NCI-H526 (cell line): ENCODE measurements around the gene TTR.
A peak's percentile ranks its signal among the peaks of the same experiment; 100 is the strongest.

Source experiments
- DNase-seq, 2 experiments: peaks; one replicate each; lab custom pipeline; 2025; lab: John Stamatoyannopoulos, UW

Gene TTR

DNA sequence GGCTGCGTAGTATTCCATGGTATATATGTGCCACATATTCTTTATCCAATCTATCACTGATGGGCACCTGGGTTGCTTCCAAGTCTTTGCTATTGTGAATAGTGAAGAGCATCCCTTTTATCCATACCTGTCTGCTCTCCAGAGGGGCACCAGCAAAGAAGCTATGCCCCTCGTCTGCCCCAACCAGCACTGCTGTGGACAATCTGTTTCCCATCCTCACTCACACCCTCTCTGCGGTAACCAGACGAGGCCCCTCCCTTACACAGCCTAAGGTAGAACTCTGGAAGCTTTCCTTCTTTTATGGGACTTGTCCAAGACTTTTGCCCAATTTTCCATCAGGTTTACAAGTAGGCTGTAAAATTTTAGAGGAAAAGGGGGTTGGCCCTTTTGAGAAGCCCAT is 24.9 kb downstream of the TTR start:
- no peak for DNase-seq

DNA sequence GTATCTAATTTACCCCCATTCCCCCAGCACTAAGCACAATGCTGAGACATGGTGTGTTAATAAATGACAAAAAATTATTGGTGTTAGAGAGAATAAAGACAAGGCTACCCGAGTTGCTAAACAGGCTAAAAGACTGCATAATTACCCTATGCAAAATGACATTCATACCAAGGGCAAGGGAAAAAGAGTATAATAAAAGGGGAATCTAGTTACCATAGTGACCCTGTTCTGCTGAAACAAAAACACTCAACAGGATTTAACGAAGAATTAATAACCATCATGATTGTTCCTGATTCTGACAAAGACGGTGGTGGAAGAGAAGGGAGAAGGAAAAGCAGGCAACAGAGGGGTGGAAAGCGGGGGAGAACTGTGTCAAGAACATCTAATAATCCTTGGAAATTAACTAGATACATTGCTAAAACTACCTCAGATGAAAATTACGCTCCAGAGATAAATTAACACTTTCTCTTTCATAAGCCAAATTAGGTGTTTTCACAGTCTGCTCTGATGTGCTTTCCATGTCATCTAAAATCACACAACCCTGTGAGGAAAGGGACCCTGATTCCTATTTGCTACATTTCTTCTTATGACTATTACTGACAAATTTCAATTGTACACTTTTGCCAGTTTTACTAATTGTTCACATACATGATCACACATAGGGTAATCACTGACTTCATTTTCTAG is 25.5 kb downstream of the TTR start:
- peak; percentile 14 to 36 for DNase-seq

DNA sequence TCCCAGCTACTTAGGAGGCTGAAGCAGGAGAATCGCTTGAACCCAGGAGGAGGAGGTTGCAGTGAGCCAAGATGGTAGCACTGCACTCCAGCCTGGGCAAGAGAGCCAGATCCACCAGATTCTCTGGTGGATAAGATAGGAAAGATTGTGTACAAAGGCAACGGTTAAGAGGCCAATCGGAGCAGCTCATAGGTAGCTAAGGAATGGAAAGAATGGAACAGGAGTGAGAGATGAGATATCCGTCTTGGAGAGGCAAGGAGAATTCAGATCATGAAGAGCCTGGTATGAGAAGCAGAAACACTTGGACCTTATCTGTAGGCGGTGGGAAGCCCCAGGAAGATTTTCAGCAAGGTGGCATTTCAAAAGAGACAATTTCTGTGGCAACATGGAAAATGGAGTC is 27.1 kb downstream of the TTR start:
- no peak for DNase-seq

DNA sequence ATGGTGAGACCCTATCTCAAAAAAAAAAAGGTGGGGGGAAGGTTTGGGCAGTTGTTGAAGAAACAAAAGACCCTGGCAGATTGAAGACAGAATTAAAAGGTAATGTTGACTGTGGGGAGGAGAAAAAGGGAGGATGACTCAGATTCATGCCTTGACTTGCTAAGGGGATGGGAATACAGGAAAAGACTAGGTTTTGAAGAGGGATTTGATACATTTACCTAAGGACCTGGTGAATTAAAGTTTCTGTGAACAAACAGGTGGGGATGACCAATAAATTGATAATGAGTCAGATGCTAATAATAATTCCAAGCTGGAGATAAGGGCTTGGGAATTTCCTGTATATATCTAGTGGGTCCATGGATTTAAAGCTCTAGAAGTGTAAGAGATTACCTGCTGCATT is 27.6 kb downstream of the TTR start:
- no peak for DNase-seq

DNA sequence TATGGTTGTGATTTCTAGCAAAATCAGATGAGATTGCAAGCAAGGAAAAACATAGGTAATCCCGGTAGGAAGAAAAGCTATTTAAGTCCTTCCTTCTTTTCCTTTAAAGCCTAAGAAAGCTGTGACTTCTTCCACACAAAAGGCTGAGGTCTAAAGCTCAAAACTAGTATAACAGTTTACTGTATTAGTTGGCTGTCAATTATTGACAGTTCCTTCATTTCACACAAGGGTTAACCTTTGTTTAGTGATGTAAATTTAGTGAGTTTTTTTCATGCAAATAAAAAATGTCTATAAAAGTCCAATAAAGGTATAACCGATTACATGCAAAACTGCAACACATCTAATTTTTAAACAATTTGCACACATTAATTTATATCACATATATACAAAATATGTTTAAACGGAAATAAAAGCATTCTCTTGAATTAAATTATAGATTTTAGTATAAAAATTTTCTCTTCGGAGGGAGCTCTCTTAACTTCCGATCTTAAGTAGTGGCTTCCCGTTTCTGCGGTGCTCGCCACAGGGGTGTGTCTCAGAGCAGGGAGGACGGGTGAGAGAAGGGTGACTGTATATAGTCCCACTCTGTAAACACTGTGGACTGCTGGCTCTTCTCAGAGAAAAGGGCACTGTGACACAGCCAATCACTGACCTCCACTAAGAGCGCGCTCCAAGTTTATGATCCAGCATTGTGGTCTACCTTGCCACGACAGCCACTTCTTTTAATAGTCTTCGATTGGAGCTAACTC is 33.4 kb downstream of the TTR start:
- DNase-seq = peak; percentile 38 to 40

DNA sequence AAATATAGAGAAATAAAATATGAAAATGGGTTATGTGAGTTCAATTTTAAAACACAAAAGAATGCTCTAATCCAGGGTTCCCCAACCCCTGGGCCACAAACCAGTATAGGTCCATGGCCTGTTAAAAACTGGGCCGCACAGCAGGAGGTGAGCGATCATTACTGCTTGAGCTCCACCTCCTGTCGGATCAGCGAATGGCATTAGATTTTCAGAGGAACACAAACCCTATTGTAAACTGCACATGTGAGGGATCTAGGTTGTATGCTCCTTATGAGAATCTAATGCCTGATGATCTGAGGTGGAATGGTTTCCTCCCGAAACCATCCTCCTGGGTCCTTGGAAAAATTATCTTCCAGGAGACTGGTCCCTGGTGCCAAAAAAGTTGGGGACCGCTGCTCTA is 34.7 kb downstream of the TTR start:
- DNase-seq = no peak

DNA sequence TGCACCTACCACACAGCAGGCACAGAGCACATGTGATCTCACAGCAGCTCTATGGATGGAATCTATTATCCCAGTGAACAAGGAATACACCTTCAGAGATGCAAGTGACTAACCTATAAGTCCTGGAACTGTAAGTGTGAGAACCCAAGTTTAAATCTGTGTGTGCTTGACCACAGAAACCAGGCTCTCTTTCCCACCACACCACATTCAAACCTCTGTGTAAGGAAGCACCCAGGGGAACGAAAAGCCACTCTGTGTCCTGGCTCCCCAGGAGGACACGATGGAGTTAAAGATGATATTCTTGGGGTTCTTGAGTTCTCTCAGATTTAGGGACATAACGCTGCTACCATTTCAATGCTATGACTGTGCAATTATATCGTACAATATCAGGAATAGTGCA is 38.9 kb downstream of the TTR start:
- no peak for DNase-seq

DNA sequence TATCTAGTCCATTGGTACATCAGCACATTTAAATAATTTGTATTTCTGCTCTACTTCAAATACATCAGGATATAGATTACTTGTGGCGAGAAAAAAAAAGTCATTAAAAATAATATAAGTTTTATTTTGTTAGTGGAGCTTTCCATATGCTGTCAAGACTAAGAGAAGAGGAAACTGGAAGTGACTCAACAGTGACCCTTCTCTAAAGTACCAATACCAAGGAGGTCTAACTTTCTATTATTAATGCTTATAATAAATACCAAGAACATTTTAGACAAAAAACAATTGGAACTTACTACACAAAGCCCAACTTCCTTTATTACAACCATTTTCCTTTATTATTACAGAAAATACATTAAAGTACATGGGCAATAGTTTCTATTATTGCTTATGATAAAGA is 39.8 kb downstream of the TTR start:
- DNase-seq = no peak

DNA sequence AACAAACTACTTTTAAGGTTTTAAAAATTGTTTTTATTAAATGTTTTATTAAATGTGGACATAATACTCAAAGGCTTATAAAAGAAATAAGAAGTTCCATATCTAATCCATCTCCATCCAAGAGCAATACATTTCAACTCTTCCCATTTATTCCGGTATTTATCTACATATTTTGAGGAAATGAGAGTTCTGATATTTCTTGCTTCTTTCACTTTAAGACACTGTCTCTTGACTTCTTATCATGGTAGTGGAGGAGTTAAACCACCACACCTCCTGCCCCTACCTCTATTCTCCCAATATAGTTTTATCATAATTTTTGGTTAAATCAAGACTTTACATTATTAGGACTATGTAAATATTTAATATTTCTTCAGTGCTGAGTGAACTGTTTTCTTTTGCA is 40.7 kb downstream of the TTR start:
- DNase-seq = no peak

DNA sequence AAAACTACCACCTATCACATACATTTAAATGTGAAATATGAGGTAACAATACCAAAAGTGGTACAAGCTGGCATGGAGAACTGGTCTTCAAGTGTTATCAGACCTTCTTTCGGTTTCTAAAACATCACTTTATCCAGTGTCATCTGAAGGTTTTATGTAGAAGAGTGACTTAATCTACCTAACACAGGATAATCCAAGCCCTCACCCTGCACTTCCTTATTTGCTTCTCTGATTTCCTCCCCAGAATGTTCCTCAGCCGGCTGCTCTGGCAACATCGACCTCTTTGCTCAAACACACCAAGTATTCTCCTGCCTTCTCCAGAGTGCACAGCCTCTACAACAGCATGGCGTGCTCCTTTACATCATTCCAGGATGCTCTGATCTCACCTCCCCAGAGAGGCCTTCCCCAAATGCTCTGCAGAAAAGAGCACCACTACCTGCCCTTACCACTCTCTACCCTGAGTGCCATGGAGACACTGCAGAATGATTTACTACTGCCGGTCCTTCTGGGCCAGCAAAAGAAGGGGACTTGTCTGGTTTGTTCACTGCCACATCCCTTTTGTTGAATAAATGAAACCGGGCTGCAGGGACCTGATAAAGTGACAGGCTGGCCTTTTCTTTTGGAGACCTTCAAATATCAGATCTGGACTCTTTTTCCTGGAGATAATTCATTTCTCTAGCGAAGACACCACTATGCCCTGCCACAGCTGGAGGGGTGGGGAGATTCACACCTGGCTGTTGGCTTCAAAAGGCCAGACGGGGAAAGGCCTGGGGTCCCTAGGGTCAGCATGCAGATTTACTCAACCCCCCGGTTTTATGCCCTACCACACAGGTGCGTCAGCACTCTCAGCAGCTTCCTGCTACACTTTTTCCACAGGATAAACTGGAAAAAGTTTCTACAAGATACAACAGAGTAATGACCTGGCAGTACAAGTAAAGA is 42.0 kb downstream of the TTR start:
- DNase-seq = no peak

DNA sequence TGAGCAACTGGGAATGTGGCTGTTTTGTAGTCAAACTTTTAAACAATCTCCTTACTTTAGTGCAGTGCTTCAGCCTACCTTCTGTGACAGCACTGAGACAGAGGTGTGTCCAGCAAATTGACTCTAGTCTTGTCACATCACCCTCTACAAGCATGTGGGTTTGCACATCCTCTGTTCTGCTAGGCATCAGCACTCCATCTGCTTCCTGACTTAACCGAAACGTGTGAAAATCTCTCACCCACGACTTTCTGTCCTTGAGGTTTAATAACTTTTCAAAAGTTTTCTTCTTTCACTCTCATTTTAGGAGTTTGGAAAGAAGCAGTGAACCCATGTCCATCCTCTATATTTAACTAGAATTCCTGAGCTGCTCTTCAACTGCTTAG is 42.6 kb downstream of the TTR start:
- no peak for DNase-seq

DNA sequence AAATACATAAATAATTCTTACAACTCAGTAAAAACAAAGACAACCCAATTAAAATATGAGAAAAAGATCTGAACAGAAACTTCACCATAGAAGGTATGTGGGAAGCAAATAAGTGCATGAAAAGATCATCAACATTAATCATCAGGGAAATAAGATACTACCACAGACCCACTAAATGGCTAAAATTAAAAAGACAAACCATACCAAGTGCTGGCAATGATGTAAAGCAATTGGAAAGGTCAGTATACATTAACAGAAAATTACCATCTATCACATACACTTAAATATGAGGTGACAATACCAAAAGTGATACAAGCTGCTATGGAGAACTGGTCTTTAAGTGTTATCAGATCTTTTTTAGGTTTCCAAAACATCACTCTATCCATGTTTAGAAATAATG is 44.7 kb downstream of the TTR start:
- DNase-seq = no peak

DNA sequence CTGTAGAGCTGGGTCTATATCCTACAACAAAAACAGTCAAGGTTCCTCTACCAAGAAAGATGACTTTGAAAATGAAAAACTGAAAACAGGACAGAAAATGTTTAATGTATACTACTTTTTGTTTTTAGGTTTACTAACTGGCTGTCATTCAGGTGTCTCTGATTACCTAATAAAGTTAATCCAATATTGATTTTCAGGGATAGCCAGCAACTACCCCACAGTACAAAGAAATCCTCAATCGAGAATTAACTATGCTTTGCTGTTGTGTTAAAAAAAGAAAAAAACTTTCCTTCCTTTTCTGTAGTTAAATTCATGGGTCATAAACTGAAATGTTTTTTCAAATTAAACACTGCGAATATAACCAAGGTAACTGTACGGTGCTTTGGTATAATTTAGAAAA is 45.8 kb downstream of the TTR start:
- no peak for DNase-seq

DNA sequence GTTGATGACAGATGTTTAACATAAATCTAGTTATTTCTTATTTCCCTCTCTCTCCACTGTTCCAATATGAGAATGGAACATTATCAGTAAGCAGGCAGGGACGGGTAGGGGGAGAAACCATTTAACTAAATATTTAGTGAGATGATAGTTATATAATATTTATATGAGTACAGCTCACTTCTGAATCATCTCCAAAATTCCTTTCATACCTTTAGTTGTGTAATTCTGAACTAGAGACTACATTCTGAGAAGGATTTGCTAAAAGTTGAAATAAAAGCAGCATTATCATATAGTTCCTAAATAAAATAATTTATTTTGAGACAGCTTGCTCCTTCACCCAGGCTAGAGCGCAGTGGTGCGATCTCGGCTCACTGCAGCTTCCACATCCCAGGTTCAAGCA is 51.3 kb downstream of the TTR start:
- DNase-seq = no peak

DNA sequence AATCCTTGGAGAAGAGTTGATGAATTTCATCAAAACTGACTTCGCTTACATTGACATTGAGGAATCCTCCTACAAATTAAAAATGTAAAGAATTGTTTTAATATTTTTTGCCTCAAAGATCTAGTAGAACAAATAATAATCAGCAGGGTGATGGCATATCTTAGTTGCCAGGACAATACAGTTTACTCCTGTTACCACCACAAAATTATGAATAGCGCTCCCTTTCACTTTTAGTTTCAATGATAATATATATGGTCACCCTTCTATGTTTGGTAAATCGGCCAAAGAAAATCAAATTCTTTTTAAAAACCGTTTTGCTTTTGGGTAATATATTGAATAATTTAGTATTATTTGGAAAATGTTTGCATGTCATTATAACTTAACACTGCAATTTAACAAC is 53.7 kb downstream of the TTR start:
- DNase-seq = no peak

DNA sequence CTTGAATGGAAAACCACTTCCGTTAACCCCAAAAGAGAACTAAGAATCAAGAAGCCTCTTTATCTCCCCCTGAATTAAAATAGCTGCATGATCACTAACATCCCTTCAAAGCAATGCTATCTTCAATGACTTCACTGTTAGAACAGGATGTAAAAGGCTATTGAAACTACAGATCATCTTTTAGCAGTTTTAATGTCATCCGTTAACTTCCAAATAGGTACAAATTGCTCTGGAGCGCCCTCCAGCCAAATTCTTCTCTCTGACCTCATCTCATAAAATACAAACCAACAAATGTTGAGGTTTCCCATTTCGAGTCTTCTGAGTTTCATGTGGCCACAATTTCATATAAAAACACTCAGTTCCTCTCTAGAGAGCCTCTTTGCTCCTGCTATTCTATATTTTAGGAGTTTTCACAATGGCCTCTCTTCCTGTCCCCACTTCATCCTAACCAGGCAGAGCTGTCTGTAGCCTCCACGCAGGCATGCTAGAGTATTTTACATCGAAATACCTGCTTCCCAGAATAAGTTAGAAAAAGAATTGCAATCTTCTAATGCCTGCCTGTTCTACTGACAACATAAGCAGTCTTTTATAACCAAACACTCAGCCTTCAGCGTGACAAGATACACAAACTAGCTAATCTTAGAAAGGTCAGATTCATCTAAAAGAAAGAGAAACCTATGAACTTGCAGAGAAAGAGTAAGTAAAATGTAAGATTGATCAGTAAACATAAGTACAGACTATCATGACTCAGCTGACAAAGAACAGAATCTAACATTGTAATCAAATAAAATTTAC is 54.9 kb downstream of the TTR start:
- DNase-seq = no peak

DNA sequence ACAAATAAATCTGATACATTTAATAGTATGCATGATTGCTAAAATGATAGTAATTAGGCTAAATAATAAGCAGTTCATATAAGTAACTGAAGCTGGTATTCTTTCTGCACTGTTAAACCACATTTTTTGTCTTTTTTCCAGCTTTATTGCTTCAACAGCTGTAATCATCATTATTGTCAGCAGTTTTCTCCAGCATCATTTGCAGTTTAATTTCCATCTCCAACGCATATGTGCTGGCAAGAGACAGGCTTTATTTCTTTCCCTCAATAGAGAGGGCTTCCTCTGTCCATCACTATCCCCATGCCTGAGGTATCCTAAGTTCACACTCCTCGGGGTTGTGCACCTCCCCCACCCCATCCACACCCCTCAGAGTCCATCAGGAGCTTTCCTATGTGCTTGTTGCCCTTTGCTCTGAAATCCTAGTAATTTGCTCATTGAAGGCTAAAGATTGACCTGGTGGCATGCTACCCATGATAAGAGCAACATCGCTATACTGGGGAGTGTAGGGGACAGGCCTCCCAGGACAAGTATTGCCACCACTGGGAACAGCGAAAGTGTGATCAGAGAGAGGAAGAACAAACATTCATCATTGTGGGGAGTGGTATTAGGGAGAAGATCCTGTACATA is 55.6 kb downstream of the TTR start:
- no peak for DNase-seq
